ENCODE measurements around the gene MYH14.

The MYH14 gene

GRCh38 chr19:50238043-50238442 is 34.6 kb downstream of the MYH14 start:
- TF ChIP-seq, protein P1, sequence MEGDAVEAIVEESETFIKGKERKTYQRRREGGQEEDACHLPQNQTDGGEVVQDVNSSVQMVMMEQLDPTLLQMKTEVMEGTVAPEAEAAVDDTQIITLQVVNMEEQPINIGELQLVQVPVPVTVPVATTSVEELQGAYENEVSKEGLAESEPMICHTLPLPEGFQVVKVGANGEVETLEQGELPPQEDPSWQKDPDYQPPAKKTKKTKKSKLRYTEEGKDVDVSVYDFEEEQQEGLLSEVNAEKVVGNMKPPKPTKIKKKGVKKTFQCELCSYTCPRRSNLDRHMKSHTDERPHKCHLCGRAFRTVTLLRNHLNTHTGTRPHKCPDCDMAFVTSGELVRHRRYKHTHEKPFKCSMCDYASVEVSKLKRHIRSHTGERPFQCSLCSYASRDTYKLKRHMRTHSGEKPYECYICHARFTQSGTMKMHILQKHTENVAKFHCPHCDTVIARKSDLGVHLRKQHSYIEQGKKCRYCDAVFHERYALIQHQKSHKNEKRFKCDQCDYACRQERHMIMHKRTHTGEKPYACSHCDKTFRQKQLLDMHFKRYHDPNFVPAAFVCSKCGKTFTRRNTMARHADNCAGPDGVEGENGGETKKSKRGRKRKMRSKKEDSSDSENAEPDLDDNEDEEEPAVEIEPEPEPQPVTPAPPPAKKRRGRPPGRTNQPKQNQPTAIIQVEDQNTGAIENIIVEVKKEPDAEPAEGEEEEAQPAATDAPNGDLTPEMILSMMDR (IDR thresholded peaks at IDR 0.05; ENCODE audit: low read depth, low read length) = no peak
- no peak overlapping the region for H3K4me3 ChIP-seq (ENCODE audit: low read depth, low read length)

GRCh38 chr19:50239921-50240590 is 36.6 kb downstream of the MYH14 start:
- TF ChIP-seq, protein P1 (IDR thresholded peaks at IDR 0.05; ENCODE audit: low read depth, low read length) = no peak
- H3K4me3 ChIP-seq (ENCODE audit: low read depth, low read length) = no peak overlapping the region

GRCh38 chr19:50242581-50242980 is 39.2 kb downstream of the MYH14 start:
- no peak overlapping the region for H3K4me3 ChIP-seq (ENCODE audit: low read depth, low read length)
- TF ChIP-seq, protein P1 (IDR thresholded peaks at IDR 0.05; ENCODE audit: low read depth, low read length) = no peak

DNA sequence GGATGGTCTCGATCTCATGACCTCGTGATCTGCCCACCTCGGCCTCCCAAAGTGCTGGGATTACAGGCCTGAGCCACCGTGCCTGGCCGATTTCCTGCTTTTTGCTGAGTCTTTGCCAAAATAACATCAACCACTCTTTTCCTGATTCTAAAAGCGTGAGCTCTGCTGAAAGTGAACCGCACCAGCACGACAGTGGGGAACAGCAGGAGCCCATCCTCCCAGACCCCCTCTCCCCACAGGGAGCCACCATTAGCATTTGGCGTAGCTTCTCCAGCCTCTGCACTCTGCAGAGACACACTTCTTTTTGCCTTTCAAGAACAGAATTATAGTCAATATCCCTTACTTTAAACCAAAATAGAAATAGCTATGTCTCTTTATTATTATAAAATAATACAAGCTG is 41.3 kb downstream of the MYH14 start:
- TF ChIP-seq, protein P1 (IDR thresholded peaks at IDR 0.05; ENCODE audit: low read depth, low read length) = no peak
- H3K4me3 ChIP-seq (ENCODE audit: low read depth, low read length) = no peak overlapping the region

GRCh38 chr19:50248413-50248812 is 45.0 kb downstream of the MYH14 start:
- TF ChIP-seq, protein P1 (IDR thresholded peaks at IDR 0.05; ENCODE audit: low read depth, low read length) = no peak
- no peak overlapping the region for H3K4me3 ChIP-seq (ENCODE audit: low read depth, low read length)

DNA sequence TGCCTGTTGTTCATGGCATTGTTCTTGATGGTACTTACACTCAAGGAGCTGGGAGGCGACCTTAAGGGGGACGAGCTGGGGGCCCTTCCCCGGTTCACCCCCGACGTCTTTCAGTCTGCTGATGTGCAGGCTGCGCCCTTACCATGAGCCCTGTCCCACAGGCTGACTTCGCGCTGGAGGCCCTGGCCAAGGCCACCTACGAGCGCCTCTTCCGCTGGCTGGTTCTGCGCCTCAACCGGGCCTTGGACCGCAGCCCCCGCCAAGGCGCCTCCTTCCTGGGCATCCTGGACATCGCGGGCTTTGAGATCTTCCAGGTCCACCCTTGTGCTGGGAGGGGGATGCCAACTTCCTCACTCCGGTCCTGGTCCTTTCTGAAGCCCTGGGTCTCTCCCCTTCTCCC is 45.4 kb downstream of the MYH14 start:
- TF ChIP-seq, protein P1 (IDR thresholded peaks at IDR 0.05; ENCODE audit: low read depth, low read length) = no peak
- no peak overlapping the region for H3K4me3 ChIP-seq (ENCODE audit: low read depth, low read length)

GRCh38 chr19:50249636-50250035 is 46.2 kb downstream of the MYH14 start:
- no peak overlapping the region for H3K4me3 ChIP-seq (ENCODE audit: low read depth, low read length)
- TF ChIP-seq, protein P1 (IDR thresholded peaks at IDR 0.05; ENCODE audit: low read depth, low read length) = no peak

Data from WI38 (cell line).